H1 (cell line): ENCODE results near the gene RTTN. TPM values are rescaled to one million over a fixed set of nuclear protein-coding genes. Genes with fewer than 3 reads are reported as not detected.

Experiments
- CTCF ChIA-PET: fragments of 300-600 bp; sonication (Branson Sonifier 250); formaldehyde crosslinking; loops from one replicate; lab custom pipeline; 2021; ENCODE audit not compliant: partially characterized antibody; lab: Charles Lee
- POLR2A ChIA-PET: fragments of 300-600 bp; sonication (Branson Sonifier 250); formaldehyde crosslinking; loops from one replicate; lab custom pipeline; 2021; ENCODE audit warnings: inconsistent platforms; ENCODE audit not compliant: partially characterized antibody; lab: Charles Lee
- DNase-seq, 2 experiments: peaks; one replicate each; pipeline versions ENCODE4 v3.0.0 to v3.0.0-alpha.2; 2010 to 2022; ENCODE audit warnings: low spot score in 2 of 2, low read depth in 1 of 2, mixed read lengths in 1 of 2
- FAIRE-seq: peaks from 2 replicates; lab custom pipeline; 2011; peaks lifted over from hg19 to GRCh38; lab: Jason Lieb, UNC
- H2AFZ ChIP-seq: 2 replicates; pipeline ENCODE4 v1.8.1; 2012; ENCODE audit warnings: low read length, inconsistent platforms
- H2AK5ac ChIP-seq: 2 replicates; pipeline ENCODE4 v1.6.1; 2013; ENCODE audit warnings: low read depth, low read length
- H2BK120ac ChIP-seq: replicated peaks from 2 replicates; pipeline ENCODE3; 2013; ENCODE audit warnings: low read depth, low read length, inconsistent platforms
- H2BK12ac ChIP-seq: 2 replicates; pipeline ENCODE4 v1.6.1; 2013; ENCODE audit warnings: low read depth, low read length
- H2BK15ac ChIP-seq: 2 replicates; pipeline ENCODE4 v1.6.1; 2013; ENCODE audit warnings: low read length
- H2BK20ac ChIP-seq: 2 replicates; pipeline ENCODE4 v1.6.1; 2013; ENCODE audit warnings: low read length
- H2BK5ac ChIP-seq: 2 replicates; pipeline ENCODE4 v1.6.1; 2013; ENCODE audit warnings: low read depth, low read length
- H3K14ac ChIP-seq: 2 replicates; pipeline ENCODE4 v1.6.1; 2013; ENCODE audit warnings: inconsistent platforms; ENCODE audit not compliant: insufficient read length
- H3K18ac ChIP-seq: 2 replicates; pipeline ENCODE4 v1.6.1; 2013; ENCODE audit warnings: low read length; ENCODE audit errors: extremely low read depth
- H3K23ac ChIP-seq: 2 replicates; pipeline ENCODE4 v1.6.1; 2013; ENCODE audit warnings: inconsistent platforms; ENCODE audit not compliant: insufficient read length
- H3K23me2 ChIP-seq: 2 replicates; pipeline ENCODE4 v1.6.1; 2013; ENCODE audit warnings: low read depth, low read length
- H3K27ac ChIP-seq: 2 replicates; pipeline ENCODE4 v1.6.1; 2011; ENCODE audit warnings: low read depth, low read length, inconsistent platforms
- H3K27me3 ChIP-seq, 4 experiments: replicated peaks in 1 of 4; 1 replicate in 1 of 4; 2 replicates in 3 of 4; pipeline versions ENCODE4 v1.6.1 to v1.8.1; 2011 to 2013; ENCODE audit warnings: low read length in 3 of 4, mild to moderate bottlenecking in 3 of 4, inconsistent platforms in 2 of 4, mixed read lengths in 2 of 4, moderate library complexity in 1 of 4; ENCODE audit not compliant: control insufficient read depth in 3 of 4, insufficient read depth in 3 of 4; ENCODE audit errors: extremely low read depth in 1 of 4
- H3K36me3 ChIP-seq, 4 experiments: 2 replicates each; pipeline versions ENCODE4 v1.6.1 to v1.8.1; 2011 to 2013; ENCODE audit warnings: mild to moderate bottlenecking in 4 of 4, low read length in 3 of 4, moderate library complexity in 2 of 4, control low read depth in 1 of 4, inconsistent platforms in 1 of 4; ENCODE audit not compliant: insufficient read depth in 4 of 4, control insufficient read depth in 2 of 4
- H3K4ac ChIP-seq: replicated peaks from 2 replicates; pipeline ENCODE3; 2013; ENCODE audit warnings: low read length, low read depth, mixed read lengths, inconsistent platforms; ENCODE audit not compliant: insufficient read length
- H3K4me1 ChIP-seq, 4 experiments: replicated peaks in 1 of 4; 1 replicate in 1 of 4; 2 replicates in 3 of 4; pipeline versions ENCODE4 v1.6.1 to v1.8.1; 2011 to 2013; ENCODE audit warnings: low read length in 3 of 4, inconsistent platforms in 2 of 4, mixed read lengths in 1 of 4; ENCODE audit not compliant: insufficient read depth in 4 of 4, control insufficient read depth in 3 of 4
- H3K4me2 ChIP-seq, 2 experiments: 2 replicates each; pipeline versions ENCODE4 v1.6.1 to v1.8.1; 2011 to 2013; ENCODE audit warnings: low read depth in 2 of 2, low read length in 2 of 2, control low read depth in 1 of 2, inconsistent platforms in 1 of 2, mild to moderate bottlenecking in 1 of 2; ENCODE audit not compliant: insufficient read depth in 1 of 2
- H3K4me3 ChIP-seq, 4 experiments: fragments of 200-600, 300-600 bp in 1 of 4; sonication (generic), shearing (Covaris generic), sonication (Bioruptor Twin) in 1 of 4; 2 replicates each; pipeline versions ENCODE4 v1.5.1 to v1.8.1; 2011 to 2016; ENCODE audit warnings: low read length in 4 of 4, low read depth in 3 of 4, control low read depth in 2 of 4, inconsistent platforms in 2 of 4, mild to moderate bottlenecking in 2 of 4, mixed read lengths in 1 of 4, moderate library complexity in 1 of 4; ENCODE audit not compliant: insufficient read depth in 2 of 4; ENCODE audit errors: extremely low read depth in 1 of 4
- H3K56ac ChIP-seq: replicated peaks from 2 replicates; pipeline ENCODE3; 2013; ENCODE audit warnings: low read depth, mild to moderate bottlenecking, mixed read lengths, low read length, inconsistent platforms; ENCODE audit not compliant: insufficient read length
- H3K79me1 ChIP-seq: 2 replicates; pipeline ENCODE4 v1.6.1; 2013; ENCODE audit warnings: low read depth, low read length, control low read depth
- H3K79me2 ChIP-seq, 2 experiments: 2 replicates each; pipeline versions ENCODE4 v1.6.1 to v1.8.1; 2012 to 2013; ENCODE audit warnings: low read length in 2 of 2, mild to moderate bottlenecking in 2 of 2, inconsistent platforms in 1 of 2; ENCODE audit not compliant: insufficient read depth in 2 of 2, control insufficient read depth in 1 of 2
- H3K9ac ChIP-seq, 4 experiments: replicated peaks in 1 of 4; 1 replicate in 1 of 4; 2 replicates in 3 of 4; pipeline versions ENCODE4 v1.6.1 to v1.8.1; 2011 to 2013; ENCODE audit warnings: low read depth in 3 of 4, low read length in 3 of 4, control low read depth in 2 of 4, mild to moderate bottlenecking in 2 of 4, moderate library complexity in 2 of 4, inconsistent platforms in 1 of 4; ENCODE audit errors: extremely low read depth in 1 of 4
- H3K9me3 ChIP-seq, 2 experiments: 2 replicates each; pipeline versions ENCODE4 v1.6.1 to v1.8.1; 2012 to 2013; ENCODE audit warnings: mild to moderate bottlenecking in 2 of 2, moderate library complexity in 2 of 2, control low read depth in 1 of 2, inconsistent platforms in 1 of 2, low read depth in 1 of 2, low read length in 1 of 2, mixed read lengths in 1 of 2; ENCODE audit not compliant: insufficient read depth in 2 of 2
- H4K20me1 ChIP-seq, 2 experiments: replicated peaks in 1 of 2; 2 replicates each; pipeline versions ENCODE3 to v1.8.1; 2011 to 2013; ENCODE audit warnings: inconsistent platforms in 2 of 2, low read length in 2 of 2, mild to moderate bottlenecking in 1 of 2; ENCODE audit not compliant: insufficient read depth in 2 of 2, control insufficient read depth in 1 of 2
- H4K5ac ChIP-seq: 2 replicates; pipeline ENCODE4 v1.6.1; 2013; ENCODE audit warnings: low read length, low read depth, mixed read lengths, inconsistent platforms; ENCODE audit not compliant: insufficient read length
- H4K8ac ChIP-seq: 2 replicates; pipeline ENCODE4 v1.8.0; 2013; ENCODE audit warnings: mild to moderate bottlenecking, moderate library complexity, low read length, inconsistent platforms; ENCODE audit not compliant: insufficient read depth; ENCODE audit errors: extremely low read depth
- H4K91ac ChIP-seq: replicated peaks from 2 replicates; pipeline ENCODE3; 2013; ENCODE audit warnings: low read length, mixed read lengths, inconsistent platforms; ENCODE audit not compliant: insufficient read length
- BACH1 ChIP-seq: IDR thresholded peaks from 2 replicates; pipeline ENCODE4 v1.6.1; 2012; ENCODE audit warnings: low read length, improper control_type of control experiment
- CBX5 ChIP-seq: fragments of 300-800, 300-1000 bp; sonication (generic); IDR thresholded peaks from 2 replicates; pipeline ENCODE4 v1.7.1; 2016; ENCODE audit warnings: antibody characterized with exemption, low read length, low read depth
- JUN ChIP-seq: IDR thresholded peaks from 2 replicates; pipeline ENCODE4 v1.6.1; 2011; ENCODE audit warnings: low read depth, mild to moderate bottlenecking, improper control_type of control experiment, low read length
- POLR2A ChIP-seq, 2 experiments: IDR thresholded peaks; 1 replicate in 1 of 2; 2 replicates in 1 of 2; pipeline ENCODE4 v1.6.1; 2011; ENCODE audit warnings: low read depth in 2 of 2, low read length in 2 of 2, mild to moderate bottlenecking in 2 of 2; ENCODE audit errors: control extremely low read depth in 1 of 2
- POLR2AphosphoS5 ChIP-seq: IDR thresholded peaks from 2 replicates; pipeline ENCODE4 v1.6.1; 2011; ENCODE audit warnings: low read depth, low read length
- RFX5 ChIP-seq: IDR thresholded peaks from 2 replicates; pipeline ENCODE4 v1.6.1; 2011; ENCODE audit warnings: low read depth, low read length, improper control_type of control experiment, borderline replicate concordance
- RNF2 ChIP-seq: fragments of 200-900, 300-1000 bp; sonication (generic); IDR thresholded peaks from 2 replicates; pipeline ENCODE4 v1.7.1; 2016; ENCODE audit warnings: borderline replicate concordance, low read depth, mild to moderate bottlenecking, antibody characterized with exemption, low read length; ENCODE audit not compliant: poor library complexity, severe bottlenecking; ENCODE audit errors: missing control alignments
- WGBS, 2 experiments: shearing (Covaris generic) in 1 of 2; methylation state at CpG; one replicate each; pipeline versions ENCODE4 v1.1.6 to v1.1.7; 2013 to 2015; ENCODE audit warnings: low lambda C conversion rate in 2 of 2, mixed read lengths in 2 of 2, inconsistent platforms in 1 of 2, low coverage in 1 of 2, missing lambda C conversion rate in 1 of 2; ENCODE audit not compliant: insufficient replicate concordance in 2 of 2, insufficient coverage in 1 of 2, insufficient read length in 1 of 2; ENCODE audit errors: extremely low coverage in 1 of 2, missing lambda C conversion rate in 1 of 2; 5-methylcytosine and 5-hydroxymethylcytosine counted together
- polyA plus RNA-seq, 7 experiments: library from polyadenylated mRNA; depleted of rRNA in 3 of 7; stranded (reverse) in 5 of 7; unstranded in 2 of 7; fragments of >200 nt in 5 of 7; fragments of 200-250 nt in 2 of 7; gene quantifications; 1 replicate in 5 of 7; 2 replicates in 1 of 7; 4 replicates in 1 of 7; pipeline versions ENCODE4 v1.2.1 to v1.2.3, GENCODE V29; 2011 to 2013; ENCODE audit warnings: missing spikeins in 2 of 7, mixed read lengths in 2 of 7
- total RNA-seq: library from RNA; stranded (reverse); fragmentation: NEBNext Ultra II Directional; extraction: Animal tissue kit (Norgen Biotek cat#: 25700); gene quantifications from 2 replicates; pipeline ENCODE4 v1.2.1, GENCODE V29; 2021
- TF ChIP-seq, protein P1 (sequence below): IDR thresholded peaks from 2 replicates; pipeline ENCODE4 v1.6.1; 2011; ENCODE audit warnings: low read depth, mild to moderate bottlenecking, low read length; ENCODE audit not compliant: insufficient read depth
- TF ChIP-seq, protein P2 (sequence below), 3 experiments: IDR thresholded peaks; 1 replicate in 2 of 3; 2 replicates in 1 of 3; pipeline versions ENCODE4 v1.5.1 to v1.6.1; 2011; ENCODE audit warnings: low read length in 3 of 3, mild to moderate bottlenecking in 3 of 3, inconsistent platforms in 2 of 3, low read depth in 1 of 3, moderate library complexity in 1 of 3; ENCODE audit not compliant: insufficient read depth in 1 of 3; ENCODE audit errors: control extremely low read depth in 1 of 3
- TF ChIP-seq, protein P3 (sequence below): IDR thresholded peaks from 2 replicates; pipeline ENCODE4 v1.6.1; 2011; ENCODE audit warnings: low read length, improper control_type of control experiment

RTTN gene
- total and polyA plus RNA-seq, 2 of the 8 experiments (the other 6 are each of a cell fraction or from before 2014, with no cell fraction given) = 9.1 to 21.4 TPM

DNA sequence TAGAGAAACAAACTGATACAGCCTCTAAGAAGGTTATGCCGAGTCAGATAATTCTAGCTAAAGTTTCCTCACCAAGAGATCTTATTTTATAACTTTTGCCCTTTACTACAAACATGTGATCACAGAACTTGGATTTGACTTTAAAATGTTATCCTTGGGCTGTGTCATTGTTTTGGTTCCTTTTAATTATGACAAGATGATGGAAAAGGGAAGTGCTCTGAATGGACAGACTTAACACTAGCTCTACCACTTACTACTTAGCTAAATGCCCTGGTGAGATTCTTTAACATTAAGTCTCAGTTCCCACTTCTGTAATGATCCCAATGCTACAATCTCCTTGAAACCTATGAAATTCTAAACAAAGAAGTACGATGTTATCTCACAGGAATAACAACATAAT, 69.9 kb downstream of the RTTN start:
- H4K91ac ChIP-seq = no peak overlapping the region
- no peaks in the 10 kb centered on the region for H3K27me3 ChIP-seq
- H2BK120ac ChIP-seq = no peak overlapping the region
- no peak overlapping the region for H3K18ac ChIP-seq
- H4K5ac ChIP-seq = no peak overlapping the region
- no peak overlapping the region for H2BK5ac ChIP-seq
- H3K23ac ChIP-seq = no peak overlapping the region
- H4K8ac ChIP-seq = no peak overlapping the region
- no peak overlapping the region for H3K4me2 ChIP-seq
- H4K20me1 ChIP-seq = no peaks in the 10 kb centered on the region
- no peaks in the 10 kb centered on the region; the same call in 1 of the 2 replicates for H3K23me2 ChIP-seq
- H3K14ac ChIP-seq = no peak overlapping the region
- H3K4me1 ChIP-seq = 0 out of 7 replicates have a peak, but pooled peaks cover 0 to 4% (median 0%) of the 10 kb centered on the region in 4 experiments
- H3K27ac ChIP-seq = no peak overlapping the region
- H3K4ac ChIP-seq = no peak overlapping the region
- no peaks in the 10 kb centered on the region for H3K9me3 ChIP-seq
- ChIA-PET POLR2A (interaction anchor here (1.0 kb wide), 1 partner anchor 11 kb away, joined by 5 read pairs; no protein-coding TSS in a partner anchor), CTCF (no interaction called here)
- WGBS, 2 experiments = 84% methylated on average over 2 of the region's 2 CpGs; no CpG with 5 or more reads in 1 of the 2 experiments
- H3K4me3 ChIP-seq = no peak overlapping the region
- no peak overlapping the region for H2AFZ ChIP-seq
- H2BK12ac ChIP-seq = no peak overlapping the region
- no peaks in the 10 kb centered on the region for H3K79me1 ChIP-seq
- DNase-seq (no peak), FAIRE-seq (no peak)
- H2AK5ac ChIP-seq = no peak overlapping the region
- no peak overlapping the region for H3K56ac ChIP-seq
- peak overlapping the region in 1 of 4 experiments; percentile 34; a peak in 1 of 7 replicates for H3K9ac ChIP-seq
- H3K36me3 ChIP-seq = no peaks in the 10 kb centered on the region
- H2BK20ac ChIP-seq = no peak overlapping the region
- no peak overlapping the region for H2BK15ac ChIP-seq
- no peaks in the 10 kb centered on the region for H3K79me2 ChIP-seq
- no peak for TF ChIP-seq RNF2
- TF ChIP-seq BACH1 = no peak
- TF ChIP-seq JUN = no peak
- no peak for TF ChIP-seq POLR2AphosphoS5
- TF ChIP-seq POLR2A (IDR thresholded peaks at IDR 0.05; ENCODE audit: control extremely low read depth in 1 of 2, low read depth in 2 of 2, low read length in 2 of 2) = no peak
- no peak for TF ChIP-seq RFX5
- TF ChIP-seq, protein P1, sequence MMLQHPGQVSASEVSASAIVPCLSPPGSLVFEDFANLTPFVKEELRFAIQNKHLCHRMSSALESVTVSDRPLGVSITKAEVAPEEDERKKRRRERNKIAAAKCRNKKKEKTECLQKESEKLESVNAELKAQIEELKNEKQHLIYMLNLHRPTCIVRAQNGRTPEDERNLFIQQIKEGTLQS = no peak
- TF ChIP-seq, protein P2, sequence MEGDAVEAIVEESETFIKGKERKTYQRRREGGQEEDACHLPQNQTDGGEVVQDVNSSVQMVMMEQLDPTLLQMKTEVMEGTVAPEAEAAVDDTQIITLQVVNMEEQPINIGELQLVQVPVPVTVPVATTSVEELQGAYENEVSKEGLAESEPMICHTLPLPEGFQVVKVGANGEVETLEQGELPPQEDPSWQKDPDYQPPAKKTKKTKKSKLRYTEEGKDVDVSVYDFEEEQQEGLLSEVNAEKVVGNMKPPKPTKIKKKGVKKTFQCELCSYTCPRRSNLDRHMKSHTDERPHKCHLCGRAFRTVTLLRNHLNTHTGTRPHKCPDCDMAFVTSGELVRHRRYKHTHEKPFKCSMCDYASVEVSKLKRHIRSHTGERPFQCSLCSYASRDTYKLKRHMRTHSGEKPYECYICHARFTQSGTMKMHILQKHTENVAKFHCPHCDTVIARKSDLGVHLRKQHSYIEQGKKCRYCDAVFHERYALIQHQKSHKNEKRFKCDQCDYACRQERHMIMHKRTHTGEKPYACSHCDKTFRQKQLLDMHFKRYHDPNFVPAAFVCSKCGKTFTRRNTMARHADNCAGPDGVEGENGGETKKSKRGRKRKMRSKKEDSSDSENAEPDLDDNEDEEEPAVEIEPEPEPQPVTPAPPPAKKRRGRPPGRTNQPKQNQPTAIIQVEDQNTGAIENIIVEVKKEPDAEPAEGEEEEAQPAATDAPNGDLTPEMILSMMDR (IDR thresholded peaks at IDR 0.05; ENCODE audit: control extremely low read depth in 1 of 3, insufficient read depth in 1 of 3, low read depth in 1 of 3, low read length in 3 of 3) = no peak
- TF ChIP-seq CBX5 = no peak
- TF ChIP-seq, protein P3, sequence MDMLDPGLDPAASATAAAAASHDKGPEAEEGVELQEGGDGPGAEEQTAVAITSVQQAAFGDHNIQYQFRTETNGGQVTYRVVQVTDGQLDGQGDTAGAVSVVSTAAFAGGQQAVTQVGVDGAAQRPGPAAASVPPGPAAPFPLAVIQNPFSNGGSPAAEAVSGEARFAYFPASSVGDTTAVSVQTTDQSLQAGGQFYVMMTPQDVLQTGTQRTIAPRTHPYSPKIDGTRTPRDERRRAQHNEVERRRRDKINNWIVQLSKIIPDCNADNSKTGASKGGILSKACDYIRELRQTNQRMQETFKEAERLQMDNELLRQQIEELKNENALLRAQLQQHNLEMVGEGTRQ = no peak
